GM19467 (cell line): ENCODE measurements around the gene NBEA.

ENCODE experiments used
- ATAC-seq: cut with Tn5 transposase; IDR thresholded peaks from one replicate; pipeline ENCODE4 v1.9.1; 2021; ENCODE audit warnings: mild to moderate bottlenecking, moderate library complexity; ENCODE audit not compliant: unreplicated experiment

NBEA gene

DNA sequence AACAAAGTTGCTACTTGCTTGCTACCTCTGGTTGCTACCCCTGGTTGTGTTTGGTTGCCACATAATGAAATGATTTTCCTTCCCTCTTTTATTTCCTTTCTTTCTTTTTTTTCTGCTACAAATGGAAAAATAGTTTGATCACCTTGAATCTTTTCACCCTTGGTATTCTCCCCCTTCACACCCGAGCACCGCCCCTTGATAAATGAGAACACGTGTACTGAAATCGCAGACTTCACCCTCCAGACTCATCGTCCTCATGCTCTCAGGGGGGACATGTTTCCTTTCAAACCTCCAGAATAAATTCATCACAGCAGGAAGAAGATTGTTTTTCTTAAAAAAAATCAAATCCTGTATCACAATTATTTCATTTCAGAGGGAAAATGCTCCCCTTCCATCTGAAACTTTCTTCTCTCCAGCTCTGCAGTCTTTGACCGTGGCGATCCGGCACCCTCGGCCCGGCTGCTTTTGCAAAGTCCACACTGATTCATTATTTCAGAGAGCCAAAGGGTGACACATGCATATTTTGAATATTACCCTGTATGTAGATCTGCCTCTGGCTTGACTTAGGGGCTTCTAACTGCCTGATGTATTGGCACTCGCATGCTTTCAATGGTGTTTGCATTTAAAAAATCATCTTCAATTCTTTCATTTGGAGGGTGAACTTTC lies 757.0 kb downstream of the NBEA start:
- no peak for ATAC-seq

DNA sequence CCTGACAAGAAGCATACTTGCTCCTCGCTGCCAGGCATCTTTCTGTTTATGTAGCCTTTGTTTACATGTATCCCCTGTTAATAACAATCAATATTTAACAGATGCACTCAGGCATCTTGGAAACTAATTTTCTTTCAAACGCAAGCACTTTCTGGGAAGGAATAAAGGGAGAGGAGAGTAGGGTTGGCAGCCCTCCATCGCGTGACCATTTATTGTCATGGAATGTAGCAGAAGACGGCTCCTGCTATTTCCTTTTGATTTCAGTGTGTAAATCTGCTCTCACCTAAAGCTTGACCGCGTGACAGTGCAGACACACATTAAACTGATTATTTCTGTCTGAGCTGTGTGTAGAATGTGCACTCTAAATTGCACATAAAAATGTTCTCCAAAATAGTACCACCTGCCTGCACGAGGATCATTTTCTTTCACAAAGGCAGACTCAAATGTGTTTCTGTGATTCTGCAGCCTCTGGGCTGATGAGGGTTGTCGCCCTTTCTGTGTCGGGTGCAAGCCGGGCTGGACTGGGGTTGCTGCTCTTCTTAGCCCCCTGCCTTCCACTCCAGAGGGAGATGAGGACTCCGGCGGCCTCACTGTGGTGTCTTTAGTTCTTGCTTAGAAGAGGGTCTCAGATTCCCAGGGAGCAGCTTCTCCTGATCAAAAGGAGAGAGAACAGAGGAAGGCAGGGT lies 757.9 kb downstream of the NBEA start:
- no peak for ATAC-seq

DNA sequence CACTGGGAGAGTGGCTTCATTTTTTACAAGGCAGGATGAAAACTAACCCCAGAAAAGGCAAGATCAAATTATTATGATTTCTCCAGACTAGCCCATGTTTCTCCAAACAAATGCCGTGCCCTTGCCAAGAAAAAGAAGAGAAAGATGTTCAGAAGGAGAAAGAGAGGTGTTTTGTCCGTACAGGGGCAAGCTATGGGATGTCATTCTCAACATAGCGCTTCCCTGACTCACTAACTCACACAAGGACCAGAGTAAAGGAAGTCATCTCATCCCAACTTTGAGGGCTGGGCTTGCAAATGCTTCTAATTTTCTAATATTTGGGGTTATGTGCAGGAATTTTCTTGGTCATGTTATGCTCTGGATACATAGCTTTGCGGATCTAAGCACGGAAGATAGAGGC lies 758.6 kb downstream of the NBEA start:
- ATAC-seq = no peak

DNA sequence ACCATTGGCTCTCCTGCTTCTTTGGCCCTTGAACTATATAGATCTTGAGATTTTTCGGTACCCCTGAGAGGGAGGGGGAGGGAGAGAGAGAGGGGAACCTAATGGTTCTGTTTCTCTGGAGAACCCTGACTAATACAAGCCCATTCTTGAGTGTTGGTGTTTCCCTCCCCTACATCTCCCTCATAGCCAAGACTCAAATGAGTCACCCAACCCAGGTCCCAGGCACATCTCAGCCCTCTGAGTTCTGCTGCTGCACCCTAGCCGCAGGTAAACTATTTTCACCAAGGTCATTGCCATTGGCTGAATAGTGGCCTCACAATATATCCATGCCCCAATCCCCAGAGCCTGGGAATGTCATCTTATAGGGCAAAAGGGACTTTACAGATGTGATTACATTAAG lies 760.2 kb downstream of the NBEA start:
- no peak for ATAC-seq

DNA sequence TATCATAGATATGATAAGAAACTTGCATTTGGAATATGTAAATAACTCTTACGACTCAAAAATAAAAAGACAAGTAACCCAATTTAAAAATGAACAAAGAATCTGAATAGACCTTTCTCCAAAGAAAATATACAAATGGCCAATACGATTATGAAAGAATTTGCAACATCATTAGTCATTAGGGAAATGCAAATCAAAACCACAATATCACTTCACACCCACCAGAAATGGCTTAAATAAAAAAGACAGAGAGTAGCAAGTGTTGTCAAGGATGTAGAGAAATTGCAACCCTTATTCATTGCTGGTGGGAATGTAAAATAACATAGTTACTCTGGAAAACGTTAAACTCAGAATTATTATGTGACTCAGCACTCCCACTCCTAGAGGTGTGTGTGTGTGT lies 761.0 kb downstream of the NBEA start:
- ATAC-seq = no peak

DNA sequence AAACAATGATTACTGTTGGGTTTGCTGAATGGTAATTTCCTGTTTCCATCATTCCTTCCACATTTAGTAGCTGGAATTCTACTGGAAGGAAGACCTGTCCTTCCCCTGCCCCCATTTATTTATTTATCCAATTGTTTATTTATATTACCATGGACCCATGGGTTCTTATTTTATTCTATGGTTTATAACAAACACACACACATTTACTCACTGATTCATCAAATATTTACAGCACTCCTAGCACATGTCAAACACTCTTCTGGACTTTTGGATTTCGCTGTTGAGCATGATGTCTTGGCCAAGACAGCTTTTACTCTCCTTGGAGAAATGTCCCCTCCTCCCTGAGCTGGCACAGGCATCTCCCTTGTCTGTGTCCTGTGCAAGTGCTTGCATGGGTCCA lies 762.3 kb downstream of the NBEA start:
- no peak for ATAC-seq

DNA sequence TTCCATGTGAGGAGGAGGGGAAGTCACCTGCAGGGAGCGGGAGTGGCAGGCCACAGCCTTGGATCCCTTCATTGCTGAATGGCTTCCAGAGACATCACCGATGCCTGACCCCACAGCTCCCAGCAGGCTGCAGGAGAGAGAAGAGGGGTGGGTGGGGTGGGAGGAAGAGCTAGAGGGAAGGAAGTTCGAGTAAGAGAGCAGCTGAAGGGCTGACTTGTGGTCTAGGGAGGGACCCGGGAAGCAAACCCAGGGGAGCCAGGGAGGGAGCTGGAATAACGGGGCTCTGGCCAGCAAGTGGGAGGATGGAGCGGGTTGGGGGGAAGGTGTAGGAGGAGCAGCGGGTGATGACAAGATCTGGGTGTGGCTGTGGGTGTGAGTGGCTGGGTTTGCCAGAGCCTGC lies 764.2 kb downstream of the NBEA start:
- ATAC-seq = no peak

DNA sequence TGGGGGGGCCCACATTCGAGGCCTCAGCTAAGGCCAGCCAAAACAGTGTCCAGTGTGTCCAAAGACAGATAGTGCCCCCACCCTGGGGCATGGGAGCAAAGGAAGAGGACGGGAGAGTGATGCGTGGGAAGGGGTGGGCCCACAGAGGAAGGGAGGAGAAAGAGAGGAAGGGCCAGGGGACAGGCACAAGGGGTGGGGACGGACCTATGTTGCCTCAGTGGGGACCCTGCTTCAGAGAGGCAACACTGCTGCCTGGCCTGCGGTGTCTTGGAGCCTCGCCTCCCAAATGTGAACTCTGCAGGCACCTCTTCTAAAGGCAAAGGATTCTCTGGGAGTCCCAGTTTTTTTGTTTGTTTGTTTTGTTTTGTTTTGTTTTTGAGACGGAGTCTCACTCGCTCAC lies 764.7 kb downstream of the NBEA start:
- no peak for ATAC-seq

DNA sequence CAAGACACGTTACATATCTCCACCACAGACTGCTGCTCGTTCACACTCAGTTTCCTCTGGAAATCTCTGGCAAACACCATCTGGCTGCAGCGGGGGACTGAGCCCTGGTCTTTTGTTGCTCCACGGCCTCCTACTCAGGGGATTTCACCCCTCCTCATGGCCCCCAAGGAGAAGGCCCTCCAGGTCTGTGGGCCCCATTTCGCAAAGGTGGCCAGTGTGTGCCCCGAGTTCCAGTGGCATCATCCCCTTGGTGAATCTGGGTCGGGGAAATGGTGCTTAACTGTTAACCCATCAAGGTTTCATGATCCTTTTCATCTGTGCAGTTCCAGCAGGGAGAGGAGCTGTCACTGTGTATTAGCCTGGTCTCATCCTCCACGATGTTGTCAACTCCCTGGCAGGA lies 769.8 kb downstream of the NBEA start:
- no peak for ATAC-seq

DNA sequence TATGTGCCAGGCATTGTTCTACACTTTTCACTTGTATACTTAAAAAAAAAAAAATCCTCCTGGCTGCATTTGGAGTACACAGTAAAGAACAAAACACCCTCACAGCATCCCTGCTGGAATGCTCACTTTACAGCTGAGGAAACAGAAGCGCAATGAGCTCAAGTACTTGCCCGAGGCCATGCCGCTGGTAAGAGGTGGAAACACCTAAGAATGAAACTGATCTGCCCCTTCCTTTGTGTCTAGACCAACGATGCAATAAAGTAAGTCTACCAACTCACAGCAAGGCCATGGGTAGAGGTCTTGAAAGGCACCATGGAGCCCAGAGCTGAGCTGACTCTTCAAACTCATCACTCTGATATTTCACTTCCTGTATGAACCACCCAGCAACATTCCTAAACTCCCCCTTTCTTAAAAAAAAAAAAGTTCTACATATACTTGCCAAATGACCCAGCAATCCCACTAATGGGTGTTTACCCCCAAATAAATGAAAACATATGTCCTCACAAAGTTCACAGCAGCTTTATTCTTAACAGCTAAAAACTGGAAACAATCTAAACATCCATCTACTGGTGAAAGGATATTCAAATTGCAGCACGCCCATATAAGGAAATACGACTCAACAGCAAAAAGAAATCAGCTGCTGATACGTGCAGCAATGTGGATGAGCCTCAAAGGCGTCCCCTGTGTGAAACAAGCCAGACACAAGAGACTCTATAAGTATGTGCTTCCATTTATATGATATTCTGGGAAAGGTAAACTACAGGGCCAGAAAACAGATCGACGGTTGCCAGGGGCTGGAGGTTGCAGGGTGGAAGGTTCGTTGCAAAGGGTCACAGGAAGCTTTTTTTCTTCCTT lies 771.1 kb downstream of the NBEA start:
- ATAC-seq = no peak

DNA sequence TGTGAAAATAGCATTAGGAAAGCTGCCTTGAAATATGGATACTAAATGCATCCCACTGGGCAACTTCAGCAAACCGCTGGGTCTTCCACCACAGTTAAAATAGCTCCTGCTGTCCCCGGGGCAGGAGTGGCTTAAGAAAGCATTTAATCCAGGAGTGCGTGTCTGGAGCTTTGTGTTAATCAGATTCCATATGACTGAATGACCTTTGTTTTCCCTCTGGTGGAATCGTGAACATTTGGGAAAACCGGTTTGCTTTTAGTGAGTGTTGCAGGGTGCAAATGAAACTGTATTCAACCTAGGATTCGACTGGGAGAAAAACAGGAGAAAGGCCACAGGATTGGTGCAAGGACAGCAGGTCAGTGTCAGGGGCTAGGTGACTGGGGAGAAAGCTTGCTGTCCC lies 772.1 kb downstream of the NBEA start:
- no peak for ATAC-seq

DNA sequence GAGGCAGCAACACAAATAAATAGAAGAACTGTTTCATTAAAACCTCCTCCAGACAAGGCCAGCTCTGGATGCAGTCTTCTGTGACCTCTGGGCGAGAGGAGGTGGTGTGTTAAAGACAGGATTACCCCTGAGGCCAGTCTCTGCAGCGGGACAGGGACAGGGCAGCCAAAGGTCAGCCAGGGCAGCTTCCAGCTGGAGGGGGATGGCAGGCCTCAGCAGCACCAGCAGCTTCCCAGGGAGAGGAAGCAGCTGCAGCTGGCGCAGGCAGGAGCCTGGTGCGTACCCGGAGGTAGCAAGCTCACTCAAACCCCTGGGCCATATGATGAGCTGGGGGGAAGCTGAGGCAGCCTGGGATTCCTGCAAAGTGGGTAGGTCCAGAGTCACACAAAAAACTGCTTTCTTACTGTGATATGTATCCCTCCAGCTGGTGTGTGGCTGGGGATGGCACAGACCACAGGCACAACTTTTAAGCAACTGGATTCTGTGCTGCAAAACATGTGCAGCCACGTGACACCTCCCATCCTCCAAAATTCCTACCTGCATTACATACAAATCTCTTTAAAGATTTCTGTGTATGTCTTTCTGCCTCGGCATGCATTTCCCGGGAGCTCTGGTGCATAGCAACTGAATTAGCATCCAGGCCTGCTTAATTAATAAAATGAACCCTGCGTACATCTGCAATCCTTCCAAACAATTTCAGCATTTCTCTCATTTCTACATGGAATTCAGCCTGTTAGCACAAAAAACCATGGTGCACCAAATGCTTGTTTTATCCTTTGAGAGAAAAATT lies 772.7 kb downstream of the NBEA start:
- no peak for ATAC-seq

DNA sequence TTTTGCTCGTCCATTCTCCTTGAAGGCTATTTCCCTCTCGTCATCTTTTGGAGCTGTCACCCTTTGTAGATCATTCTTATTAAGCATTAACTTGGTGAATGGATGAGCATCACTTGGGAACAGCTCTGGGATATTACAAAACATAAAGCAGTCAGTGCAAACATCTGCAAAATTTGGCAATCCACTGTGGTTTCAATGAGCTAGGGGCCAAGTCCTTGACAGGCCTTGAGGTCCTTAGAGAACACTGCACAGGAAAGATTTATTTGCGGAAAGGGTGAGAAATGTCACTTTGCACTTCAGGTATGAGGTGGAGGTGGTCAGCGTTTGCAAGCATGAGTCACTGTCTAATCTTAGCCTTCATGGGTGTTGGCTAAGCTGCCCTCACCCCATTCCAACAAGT lies 774.1 kb downstream of the NBEA start:
- ATAC-seq = no peak

DNA sequence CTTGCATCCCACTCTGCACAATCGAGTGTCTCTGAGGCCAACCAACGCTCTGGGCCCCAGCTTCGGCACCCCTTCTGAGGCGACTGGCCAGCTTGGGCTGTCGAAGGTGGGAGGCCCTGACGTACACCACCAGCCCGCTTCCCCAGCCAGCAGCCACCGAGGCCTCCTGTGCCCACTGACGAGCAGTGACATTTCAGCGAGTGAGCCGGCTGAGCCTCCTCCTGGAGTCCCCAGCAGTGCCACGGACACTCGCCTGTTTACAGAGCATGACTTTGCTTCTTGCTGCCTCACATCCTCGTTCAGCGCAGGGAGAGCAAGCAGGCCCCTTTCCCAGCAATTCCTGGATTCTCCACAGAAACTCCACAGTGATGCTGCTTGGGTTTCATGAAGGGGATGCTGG lies 774.7 kb downstream of the NBEA start:
- no peak for ATAC-seq

DNA sequence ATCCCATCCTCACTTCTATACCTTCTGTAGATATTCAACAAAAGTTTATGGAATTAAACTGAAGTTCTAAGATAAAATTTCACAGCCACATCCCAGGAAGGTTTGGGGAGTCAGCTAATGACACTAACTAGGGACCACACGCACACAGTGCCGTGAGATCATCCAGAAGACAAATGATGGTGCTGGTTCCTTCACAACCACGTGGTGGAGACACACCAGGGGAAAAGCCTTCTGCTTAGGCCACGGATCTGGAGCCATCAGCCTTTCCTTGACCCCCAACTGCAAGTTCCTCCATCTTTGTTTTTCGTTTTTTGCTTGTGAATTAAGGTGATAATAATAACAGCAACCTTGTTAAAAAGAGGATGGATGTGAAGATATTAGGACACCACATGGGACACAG lies 776.0 kb downstream of the NBEA start:
- ATAC-seq = no peak

DNA sequence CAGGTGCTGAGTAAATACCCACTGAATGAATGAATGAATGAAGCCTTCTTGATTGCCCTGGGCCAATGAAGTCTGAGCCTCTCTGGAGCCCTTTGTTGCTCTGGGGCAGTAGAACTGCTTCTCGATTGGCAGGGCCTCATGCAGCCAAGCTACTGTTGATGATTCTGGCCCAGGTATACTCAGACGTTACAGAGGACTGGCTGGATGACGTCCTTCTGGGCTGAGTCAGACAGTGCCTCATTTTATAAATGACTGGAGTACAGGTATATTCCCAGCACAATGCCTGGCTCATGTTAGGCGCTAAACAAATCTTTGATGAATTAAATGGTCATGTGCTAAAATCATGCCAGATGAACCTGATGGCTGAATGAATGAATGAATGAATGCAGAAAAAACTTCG lies 778.2 kb downstream of the NBEA start:
- no peak for ATAC-seq

DNA sequence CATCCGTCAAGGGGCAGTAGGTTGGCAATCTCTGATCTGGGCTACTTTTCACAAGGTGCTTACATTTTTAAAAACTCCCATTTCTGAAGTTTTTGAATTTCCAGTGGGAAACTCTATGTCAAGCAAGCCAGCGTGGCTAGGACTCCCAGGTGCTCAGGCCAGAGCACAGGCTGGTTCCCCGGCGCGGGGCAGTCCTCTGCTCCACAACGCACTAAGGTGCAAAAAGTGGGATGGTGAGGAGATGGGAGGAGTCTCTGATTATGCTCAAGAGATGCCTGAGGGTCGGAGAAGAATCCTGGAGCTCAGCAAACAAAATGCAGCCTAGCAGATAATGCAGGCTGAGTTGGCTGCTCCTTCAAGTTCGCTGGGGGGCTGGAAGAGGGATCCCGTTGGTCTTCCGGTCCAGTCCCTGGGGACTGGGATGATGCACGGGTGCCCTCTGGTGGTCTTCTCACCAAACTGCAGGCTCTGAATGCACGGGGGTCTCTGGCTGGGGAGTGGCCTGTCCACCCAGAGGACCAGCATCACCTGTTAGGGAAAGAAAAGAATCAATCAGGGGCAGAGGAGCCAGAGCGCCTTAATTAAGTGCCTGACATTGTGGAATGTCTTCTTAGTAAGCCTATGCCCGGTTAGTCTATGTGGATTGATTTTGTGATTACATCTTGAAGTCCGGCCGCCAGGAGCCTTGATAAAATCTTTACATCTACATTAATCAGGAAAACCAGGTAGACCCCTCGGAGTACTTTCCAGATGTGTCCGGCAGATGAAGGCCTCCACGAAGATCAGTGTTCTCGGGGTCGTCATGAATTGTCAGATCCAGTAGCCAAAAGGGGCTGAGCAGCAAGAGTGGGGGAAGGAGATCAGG lies 778.9 kb downstream of the NBEA start:
- ATAC-seq = no peak
